Esophagus squamous epithelium (tissue), 4 donors: Measurements from ENCODE around the gene TRO.

ENCODE experiments used
- POLR2A ChIP-seq, 4 donors: fragments of 450-650 bp; IDR thresholded peaks; one replicate each; pipeline ENCODE4 v1.6.1; 2017; ENCODE audit warnings: antibody characterized with exemption in 4 of 4, mild to moderate bottlenecking in 4 of 4, moderate library complexity in 3 of 4
- TF ChIP-seq, protein P1 (sequence below), 6 experiments: fragments of 450-650 bp in 4 of 6; fragments of 200-600 bp in 2 of 6; sonication (generic) in 2 of 6; IDR thresholded peaks; one replicate each; pipeline ENCODE4 v1.5.1; 2016 to 2019; ENCODE audit warnings: antibody characterized with exemption in 6 of 6, mild to moderate bottlenecking in 4 of 6, moderate library complexity in 4 of 6

- TF ChIP-seq, protein P1, sequence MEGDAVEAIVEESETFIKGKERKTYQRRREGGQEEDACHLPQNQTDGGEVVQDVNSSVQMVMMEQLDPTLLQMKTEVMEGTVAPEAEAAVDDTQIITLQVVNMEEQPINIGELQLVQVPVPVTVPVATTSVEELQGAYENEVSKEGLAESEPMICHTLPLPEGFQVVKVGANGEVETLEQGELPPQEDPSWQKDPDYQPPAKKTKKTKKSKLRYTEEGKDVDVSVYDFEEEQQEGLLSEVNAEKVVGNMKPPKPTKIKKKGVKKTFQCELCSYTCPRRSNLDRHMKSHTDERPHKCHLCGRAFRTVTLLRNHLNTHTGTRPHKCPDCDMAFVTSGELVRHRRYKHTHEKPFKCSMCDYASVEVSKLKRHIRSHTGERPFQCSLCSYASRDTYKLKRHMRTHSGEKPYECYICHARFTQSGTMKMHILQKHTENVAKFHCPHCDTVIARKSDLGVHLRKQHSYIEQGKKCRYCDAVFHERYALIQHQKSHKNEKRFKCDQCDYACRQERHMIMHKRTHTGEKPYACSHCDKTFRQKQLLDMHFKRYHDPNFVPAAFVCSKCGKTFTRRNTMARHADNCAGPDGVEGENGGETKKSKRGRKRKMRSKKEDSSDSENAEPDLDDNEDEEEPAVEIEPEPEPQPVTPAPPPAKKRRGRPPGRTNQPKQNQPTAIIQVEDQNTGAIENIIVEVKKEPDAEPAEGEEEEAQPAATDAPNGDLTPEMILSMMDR (IDR thresholded peaks at IDR 0.05), result no peak
- TF ChIP-seq POLR2A (IDR thresholded peaks at IDR 0.05), result no peak
These were observed 9.8 kb downstream of the TRO start for GRCh38 chrX:54930291-54931049.
